Umbilical cord (tissue), 2 donors: ENCODE measurements around the gene TTC1. TPM values are rescaled to one million over a fixed set of nuclear protein-coding genes. Genes with fewer than 3 reads are reported as not detected.
"Not testable (repeated sequence)": the region's sequence is repeated elsewhere in the genome, so short reads cannot be mapped to it uniquely, and the experiment has no call there.

ENCODE experiments used
- DNase-seq: peaks from one replicate; pipeline ENCODE4 v3.0.0-alpha.2; 2015; ENCODE audit warnings: low spot score
- total RNA-seq: library from RNA; depleted of rRNA; stranded (reverse); fragments of >200 nt; gene quantifications from one replicate; pipeline ENCODE4 v1.2.3, GENCODE V29; 2014; ENCODE audit warnings: low replicate concordance; ENCODE audit not compliant: insufficient read depth

Gene TTC1, protein sequence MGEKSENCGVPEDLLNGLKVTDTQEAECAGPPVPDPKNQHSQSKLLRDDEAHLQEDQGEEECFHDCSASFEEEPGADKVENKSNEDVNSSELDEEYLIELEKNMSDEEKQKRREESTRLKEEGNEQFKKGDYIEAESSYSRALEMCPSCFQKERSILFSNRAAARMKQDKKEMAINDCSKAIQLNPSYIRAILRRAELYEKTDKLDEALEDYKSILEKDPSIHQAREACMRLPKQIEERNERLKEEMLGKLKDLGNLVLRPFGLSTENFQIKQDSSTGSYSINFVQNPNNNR
- 35.4 TPM for total RNA-seq

GRCh38 chr5:160008877-160009590, at the start of gene TTC1:
TTC1 (plus strand) TSS chr5:160009139; CDS start chr5:160010529, 1,390 bp downstream.
- peak; percentile 100 for DNase-seq

DNA sequence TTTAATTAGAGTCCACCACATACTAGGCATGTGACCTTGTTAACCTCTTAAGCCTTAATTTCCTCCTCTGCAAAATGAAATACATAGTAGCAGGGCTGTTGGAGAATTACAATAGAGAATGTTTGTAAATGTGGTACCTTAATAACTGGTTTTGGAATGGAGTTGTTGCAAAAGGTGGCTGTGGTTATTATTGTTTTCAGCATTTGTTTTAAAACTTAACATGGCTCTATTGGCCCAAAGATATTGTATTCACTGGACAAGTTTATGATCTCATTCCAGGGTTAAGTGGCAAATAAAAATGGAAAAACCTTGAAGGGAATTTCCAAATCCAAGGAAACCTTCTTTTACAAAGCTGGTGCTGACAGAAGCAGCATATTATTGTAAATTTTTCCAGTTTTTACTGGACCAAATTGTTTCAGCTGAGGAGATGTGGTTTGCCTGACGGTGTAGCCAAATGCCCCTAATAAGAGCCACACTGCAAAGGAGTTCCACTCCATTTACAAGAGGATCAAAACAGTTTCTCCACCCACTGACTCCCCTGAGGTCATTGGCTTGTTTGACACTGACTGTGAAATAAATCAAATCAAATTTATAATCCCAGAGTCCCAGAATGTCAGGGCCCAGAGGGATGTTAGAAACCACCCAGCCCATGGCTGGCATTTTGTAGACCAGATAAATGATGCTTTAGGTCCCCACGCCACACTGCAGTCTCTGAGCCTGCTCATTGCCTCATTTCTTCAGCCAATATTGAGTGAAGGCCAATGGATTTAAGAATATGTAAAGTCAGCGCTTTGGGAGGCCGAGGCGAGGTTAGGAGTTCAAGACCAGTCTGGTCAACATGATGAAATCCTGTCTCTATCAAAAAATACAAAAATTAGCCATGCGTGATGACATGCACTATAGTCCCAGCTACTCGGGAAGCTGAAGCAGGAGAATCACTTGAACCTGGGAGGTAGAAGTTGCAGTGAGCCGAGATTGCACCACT, 47.5 kb upstream of the TTC1 start:
- DNase-seq: no peak

GRCh38 chr5:159962214-159962613, 46.7 kb upstream of the TTC1 start:
- no peak for DNase-seq

- DNase-seq: no peak
Measured at GRCh38 chr5:159963935-159964334, 45.0 kb upstream of the TTC1 start.

DNA sequence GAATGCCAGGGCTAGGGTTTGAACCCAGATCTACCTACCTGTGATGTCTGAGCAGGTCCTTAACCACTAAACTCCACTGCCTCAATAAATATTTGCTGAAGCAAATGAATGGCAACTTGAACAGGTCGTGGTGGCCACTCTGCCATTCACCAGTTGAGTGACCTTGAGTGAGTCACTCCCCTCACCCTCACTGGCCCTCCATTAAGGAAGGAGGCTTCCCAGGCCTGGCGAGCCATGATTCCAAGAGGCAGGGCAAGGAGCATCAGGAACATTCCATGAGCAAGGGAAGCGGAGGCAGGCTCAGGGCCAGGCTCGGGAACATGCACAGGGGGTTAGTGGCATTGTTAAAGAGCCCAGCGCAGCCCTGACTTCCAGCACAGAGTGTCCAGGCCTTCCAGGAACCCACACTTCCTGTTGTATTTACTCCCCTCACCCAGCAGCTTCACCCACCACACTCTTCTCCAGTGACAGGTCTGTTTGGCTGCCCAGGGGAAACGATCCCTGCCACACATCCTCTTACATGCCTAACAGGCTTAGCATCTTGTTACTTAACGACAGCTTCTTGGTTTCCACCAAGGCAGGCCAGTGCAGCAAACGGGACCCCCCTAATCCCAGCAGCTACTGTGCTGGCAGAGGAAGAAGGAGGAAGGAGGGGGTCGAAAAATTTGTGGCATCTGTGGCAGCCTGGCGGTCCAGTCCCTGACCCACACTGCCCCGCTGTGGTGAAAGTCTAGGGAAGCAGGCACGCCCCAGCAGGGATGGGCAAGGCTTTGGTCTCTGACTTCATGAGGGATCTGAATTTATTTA, 43.7 kb upstream of the TTC1 start:
- peak; percentile 73 for DNase-seq

DNA sequence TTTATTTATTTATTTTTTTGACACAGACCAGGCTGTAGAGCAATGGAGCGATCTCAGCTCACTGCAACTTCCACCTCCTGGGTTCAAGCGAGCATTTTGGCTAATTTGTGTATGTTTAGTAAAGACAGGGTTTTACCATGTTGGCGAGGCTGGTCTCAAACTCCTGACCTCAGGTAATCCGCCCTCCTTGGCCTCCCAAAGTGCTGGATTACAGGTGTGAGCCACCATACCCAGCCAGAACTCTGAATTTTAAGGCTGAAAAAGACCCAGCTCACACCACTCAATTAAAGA, 43.2 kb upstream of the TTC1 start:
- DNase-seq: not testable (repeated sequence)

GRCh38 chr5:159969966-159970365, 39.0 kb upstream of the TTC1 start:
- no peak for DNase-seq

DNA sequence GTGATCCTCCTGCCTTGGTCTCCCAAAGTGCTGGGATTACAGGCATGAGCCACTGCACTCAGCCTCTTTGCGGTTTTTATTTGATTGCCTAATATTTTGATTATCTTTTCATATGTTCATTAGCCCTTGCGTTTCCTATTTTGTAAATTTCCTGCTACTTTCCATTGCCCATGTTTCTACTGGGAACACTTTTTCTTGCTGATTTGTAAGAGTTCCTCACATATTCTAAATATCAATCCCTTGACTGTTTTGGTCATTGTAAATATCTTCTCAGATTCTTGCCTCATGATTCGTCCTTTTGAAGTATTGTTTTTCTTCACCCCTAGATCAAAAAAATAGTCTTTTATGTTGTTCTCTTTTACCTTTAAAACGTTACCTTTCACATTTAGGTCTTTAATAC, 37.9 kb upstream of the TTC1 start:
- no peak for DNase-seq

DNA sequence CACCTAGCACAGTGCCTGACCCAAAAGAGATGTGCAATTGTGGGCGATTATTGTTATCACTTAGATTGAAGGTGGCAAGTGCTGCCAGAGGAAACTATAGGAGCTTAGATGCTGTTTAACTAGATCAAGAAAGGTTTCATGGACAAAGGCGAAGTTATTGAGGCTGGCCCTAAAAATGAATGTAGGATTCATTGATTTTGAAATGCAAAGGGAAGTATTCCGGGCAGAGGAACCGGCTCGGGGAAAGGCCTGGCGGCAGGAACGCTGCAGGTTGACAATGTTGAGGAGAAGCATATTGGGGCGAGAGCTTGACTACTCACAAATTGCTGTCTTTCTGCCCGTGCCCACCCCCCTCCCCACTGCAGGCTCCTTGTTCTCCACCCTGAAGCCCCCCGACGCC, 37.4 kb upstream of the TTC1 start:
- DNase-seq: no peak

DNA sequence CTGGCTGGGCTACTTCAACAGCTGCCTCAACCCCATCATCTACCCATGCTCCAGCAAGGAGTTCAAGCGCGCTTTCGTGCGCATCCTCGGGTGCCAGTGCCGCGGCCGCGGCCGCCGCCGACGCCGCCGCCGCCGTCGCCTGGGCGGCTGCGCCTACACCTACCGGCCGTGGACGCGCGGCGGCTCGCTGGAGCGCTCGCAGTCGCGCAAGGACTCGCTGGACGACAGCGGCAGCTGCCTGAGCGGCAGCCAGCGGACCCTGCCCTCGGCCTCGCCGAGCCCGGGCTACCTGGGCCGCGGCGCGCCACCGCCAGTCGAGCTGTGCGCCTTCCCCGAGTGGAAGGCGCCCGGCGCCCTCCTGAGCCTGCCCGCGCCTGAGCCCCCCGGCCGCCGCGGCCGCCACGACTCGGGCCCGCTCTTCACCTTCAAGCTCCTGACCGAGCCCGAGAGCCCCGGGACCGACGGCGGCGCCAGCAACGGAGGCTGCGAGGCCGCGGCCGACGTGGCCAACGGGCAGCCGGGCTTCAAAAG, 36.9 kb upstream of the TTC1 start:
- DNase-seq: no peak

GRCh38 chr5:159972538-159973362, 36.2 kb upstream of the TTC1 start:
- no peak for DNase-seq

DNA sequence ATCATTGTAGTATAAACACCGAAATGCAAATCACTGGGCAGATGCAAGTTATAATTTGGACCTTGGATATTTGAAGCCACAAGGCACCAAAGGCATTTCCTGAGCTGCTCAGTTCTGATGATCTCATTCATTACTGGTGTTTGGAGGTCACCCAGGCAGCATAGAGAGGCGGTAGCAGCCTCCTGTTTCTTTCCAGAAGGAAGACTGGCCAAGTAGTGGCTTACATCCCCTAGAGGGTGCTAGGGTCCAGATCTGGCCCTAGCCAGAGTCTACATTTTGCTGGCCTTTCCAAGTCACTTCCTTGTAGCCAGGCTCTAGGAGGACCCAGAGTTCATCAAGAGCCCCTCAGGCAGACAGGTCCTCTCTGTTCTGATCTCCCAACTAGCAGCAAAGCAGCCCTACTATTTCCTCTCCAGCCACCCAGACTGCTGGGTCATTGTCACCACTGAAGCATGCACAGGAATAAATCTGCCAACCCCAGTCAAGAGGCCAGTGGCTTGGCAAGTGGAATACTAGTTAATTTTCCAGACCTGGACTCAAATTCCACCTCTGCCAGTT, 33.4 kb upstream of the TTC1 start:
- peak; percentile 15 for DNase-seq

DNA sequence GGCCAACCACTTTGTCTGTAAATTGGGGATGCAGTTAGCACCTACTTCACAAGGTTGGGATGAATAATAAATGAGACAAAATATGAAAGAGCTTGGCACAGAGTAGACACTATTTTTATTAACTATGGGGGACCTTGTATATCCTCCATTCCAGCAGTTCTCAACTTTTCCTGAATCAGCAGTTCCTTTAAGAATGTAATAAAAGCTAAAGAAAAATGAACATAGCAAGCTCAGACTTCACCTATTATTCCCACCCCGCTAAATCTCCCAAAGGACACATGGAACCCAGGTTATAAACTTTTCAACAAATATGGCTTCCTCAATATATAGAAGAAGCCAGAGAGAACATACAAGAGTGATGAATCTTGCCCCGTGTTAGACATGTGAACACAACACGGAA, 32.0 kb upstream of the TTC1 start:
- DNase-seq: no peak

DNA sequence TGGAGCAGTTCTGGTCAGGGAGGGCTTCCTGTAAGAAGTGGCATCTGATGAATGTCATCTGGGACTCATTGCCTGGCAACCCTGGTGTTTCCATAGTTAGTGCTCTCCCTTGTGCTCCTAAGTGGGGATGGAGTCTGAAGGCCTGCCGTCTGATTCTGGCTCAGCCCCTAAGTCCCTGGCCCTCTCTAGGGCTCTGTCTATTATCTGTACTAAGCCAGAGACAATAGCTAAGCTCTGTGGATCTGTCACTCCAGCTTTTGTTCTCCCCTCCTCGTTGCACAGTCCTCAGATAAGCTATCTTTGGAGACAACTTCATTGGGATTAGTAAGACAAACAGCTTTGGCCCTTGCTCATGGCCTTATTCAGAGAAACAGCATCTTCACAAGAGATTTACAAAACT, 30.6 kb upstream of the TTC1 start:
- DNase-seq: no peak

DNA sequence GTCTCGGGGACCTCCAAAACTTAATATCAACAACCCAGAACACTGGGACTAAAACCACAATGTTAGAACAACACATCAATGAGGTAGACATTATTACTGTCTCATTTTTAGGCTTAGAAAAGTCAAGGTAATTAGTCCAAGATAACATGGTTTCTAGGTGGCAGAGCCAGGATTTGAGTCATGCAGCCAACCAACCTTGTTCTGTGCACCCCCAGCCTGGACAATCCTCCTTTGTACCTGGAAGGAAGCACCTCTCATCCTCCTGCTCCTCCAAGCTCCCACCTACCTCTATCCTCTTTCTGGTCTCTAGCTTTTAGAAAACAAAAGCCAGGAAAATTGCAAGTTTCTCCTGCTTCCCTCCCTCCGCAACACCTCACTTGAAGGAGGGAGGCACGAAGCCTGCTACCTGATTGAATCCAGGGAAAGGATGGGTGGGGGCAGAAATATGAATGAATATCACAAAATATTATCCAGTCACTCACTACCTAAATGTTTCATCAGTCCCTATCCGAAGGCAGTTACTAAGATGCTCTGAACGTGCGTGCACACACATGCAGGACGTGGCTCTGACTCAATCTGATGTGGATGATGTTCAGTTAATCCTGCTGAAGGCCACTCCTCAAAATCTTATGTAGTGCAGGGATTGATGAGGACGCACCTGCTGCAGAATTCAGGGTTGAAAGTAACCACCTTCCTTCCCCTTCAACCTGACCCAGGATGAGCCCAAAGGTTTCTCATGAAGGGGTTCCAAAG, 26.3 kb upstream of the TTC1 start:
- no peak for DNase-seq

- DNase-seq: peak; percentile 49
Measured at GRCh38 chr5:159987031-159987674, 21.8 kb upstream of the TTC1 start.

DNA sequence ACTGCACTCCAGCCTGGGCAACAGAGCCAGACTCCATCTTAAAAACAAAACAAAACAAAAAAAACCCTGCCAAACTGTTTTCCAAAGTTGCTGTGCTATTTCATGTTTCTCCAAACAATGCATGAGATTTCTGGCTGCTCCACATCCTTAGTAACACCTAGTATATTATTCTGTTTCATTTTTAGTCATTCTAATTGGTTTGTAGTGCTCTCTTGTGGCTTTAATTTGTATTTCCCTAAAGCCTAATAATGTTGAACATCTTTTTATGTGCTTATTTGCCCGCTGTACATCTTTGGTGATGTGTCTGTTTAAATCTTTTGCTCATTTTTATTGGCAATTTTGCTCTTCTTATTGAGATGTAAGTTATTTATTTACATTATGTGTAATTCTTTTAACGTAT, 18.4 kb upstream of the TTC1 start:
- DNase-seq: no peak

DNA sequence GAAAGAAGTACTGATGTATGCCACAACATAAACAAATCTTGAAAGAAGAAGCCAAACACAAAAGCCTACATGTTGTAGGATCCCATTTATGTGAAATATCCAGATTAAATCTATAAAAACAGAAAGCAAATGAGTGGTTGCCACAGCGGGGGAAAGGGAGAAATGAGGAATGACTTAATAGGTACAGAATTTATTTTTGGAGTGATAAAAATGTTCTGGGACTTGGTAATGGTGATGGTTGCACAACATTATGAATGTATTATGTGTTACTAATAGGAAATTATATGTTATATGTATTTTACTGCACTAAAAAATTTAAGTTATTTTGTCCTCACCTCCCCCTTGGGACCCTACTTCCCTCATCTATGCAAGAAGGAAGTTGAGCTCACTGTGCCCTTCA, 16.4 kb upstream of the TTC1 start:
- DNase-seq: no peak

DNA sequence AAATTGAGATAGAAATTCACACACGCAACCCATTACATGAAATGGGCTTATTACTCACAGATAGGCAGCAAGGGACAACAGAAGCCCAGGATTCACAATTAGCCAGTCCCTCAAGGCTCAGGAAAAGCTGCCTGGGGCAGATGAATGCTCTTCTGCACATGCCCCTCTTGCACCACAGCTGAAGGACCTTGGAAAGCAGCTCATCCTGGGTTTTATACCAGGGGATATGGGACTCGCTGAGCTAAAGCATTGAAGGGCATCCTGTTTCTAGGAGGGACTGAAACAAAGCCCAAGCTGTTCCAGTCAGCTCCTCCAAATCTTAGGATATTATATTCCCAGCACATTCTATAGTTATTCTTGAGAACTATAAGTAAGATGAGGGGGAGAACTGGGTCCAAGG, 15.7 kb upstream of the TTC1 start:
- DNase-seq: no peak
